Measurements from ENCODE around the gene ZFAND3.

The ZFAND3 gene

DNA sequence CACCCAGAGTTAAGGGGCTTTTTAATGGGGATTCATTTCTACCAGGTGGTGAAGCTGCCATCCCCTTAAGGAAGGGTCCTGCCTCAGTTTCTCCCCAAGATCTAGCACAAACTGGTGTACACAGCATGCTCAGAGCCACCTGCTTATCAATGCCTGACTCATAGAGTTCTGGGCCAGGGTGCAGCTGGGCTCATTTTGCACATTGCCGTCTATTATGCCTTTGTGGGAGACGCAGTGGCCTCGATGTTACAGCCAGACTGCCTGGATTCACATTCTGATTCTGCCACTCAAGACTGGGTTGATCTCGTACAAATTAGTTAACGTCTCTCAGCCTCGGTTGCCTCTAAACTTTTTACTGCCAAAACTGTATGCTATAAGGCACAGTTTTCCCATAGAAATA is 365.7 kb downstream of the ZFAND3 start:
- TF ChIP-seq ARNT (IDR thresholded peaks at IDR 0.05), result no peak
- TF ChIP-seq LEF1 (IDR thresholded peaks at IDR 0.05; ENCODE audit: borderline replicate concordance), result no peak
- TF ChIP-seq TARDBP (IDR thresholded peaks at IDR 0.05), result no peak
- TF ChIP-seq BHLHE40 (IDR thresholded peaks at IDR 0.05; ENCODE audit: borderline replicate concordance), result no peak
- no peak for TF ChIP-seq CTBP1 (IDR thresholded peaks at IDR 0.05; ENCODE audit: borderline replicate concordance)
- TF ChIP-seq, protein P1, sequence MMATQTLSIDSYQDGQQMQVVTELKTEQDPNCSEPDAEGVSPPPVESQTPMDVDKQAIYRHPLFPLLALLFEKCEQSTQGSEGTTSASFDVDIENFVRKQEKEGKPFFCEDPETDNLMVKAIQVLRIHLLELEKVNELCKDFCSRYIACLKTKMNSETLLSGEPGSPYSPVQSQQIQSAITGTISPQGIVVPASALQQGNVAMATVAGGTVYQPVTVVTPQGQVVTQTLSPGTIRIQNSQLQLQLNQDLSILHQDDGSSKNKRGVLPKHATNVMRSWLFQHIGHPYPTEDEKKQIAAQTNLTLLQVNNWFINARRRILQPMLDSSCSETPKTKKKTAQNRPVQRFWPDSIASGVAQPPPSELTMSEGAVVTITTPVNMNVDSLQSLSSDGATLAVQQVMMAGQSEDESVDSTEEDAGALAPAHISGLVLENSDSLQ (IDR thresholded peaks at IDR 0.05), result no peak
- TF ChIP-seq SP1 (IDR thresholded peaks at IDR 0.05), result no peak
- DNase-seq (ENCODE audit: extremely low spot score), result no peak
- POLR2A ChIA-PET, result no interaction called here
- CTCF ChIA-PET, result no interaction called here

GRCh38 chr6:38185752-38186151 is 366.2 kb downstream of the ZFAND3 start:
- DNase-seq (ENCODE audit: extremely low spot score), result no peak
- CTCF ChIA-PET, result no interaction called here
- POLR2A ChIA-PET, result no interaction called here
- TF ChIP-seq HDGF (IDR thresholded peaks at IDR 0.05; ENCODE audit: borderline replicate concordance) (no peak), ARNT (IDR thresholded peaks at IDR 0.05) (no peak), FOXA1 (IDR thresholded peaks at IDR 0.05) (no peak)
- TF ChIP-seq, protein P1 (IDR thresholded peaks at IDR 0.05), result no peak

- no peak for TF ChIP-seq TARDBP (IDR thresholded peaks at IDR 0.05)
- no peak for TF ChIP-seq FOXA1 (IDR thresholded peaks at IDR 0.05)
- no peak for TF ChIP-seq LEF1 (IDR thresholded peaks at IDR 0.05; ENCODE audit: borderline replicate concordance)
- TF ChIP-seq SUZ12 (IDR thresholded peaks at IDR 0.05), result no peak
- TF ChIP-seq FOXM1 (IDR thresholded peaks at IDR 0.05; ENCODE audit: borderline replicate concordance), result no peak
- no peak for TF ChIP-seq ARNT (IDR thresholded peaks at IDR 0.05)
- TF ChIP-seq CTBP1 (IDR thresholded peaks at IDR 0.05; ENCODE audit: borderline replicate concordance), result no peak
- no peak for TF ChIP-seq L3MBTL2 (conservative IDR thresholded peaks at IDR 0.05)
- no peak for TF ChIP-seq SP1 (IDR thresholded peaks at IDR 0.05)
- no peak for TF ChIP-seq BHLHE40 (IDR thresholded peaks at IDR 0.05; ENCODE audit: borderline replicate concordance)
- no peak for TF ChIP-seq FOXK2 (IDR thresholded peaks at IDR 0.05)
- TF ChIP-seq HDGF (IDR thresholded peaks at IDR 0.05; ENCODE audit: borderline replicate concordance), result no peak
- no peak for TF ChIP-seq NFRKB (IDR thresholded peaks at IDR 0.05)
- ChIA-PET CTCF (no interaction called here), POLR2A (no interaction called here)
- DNase-seq (ENCODE audit: extremely low spot score), result no peak
These were observed 367.8 kb downstream of the ZFAND3 start for GRCh38 chr6:38187325-38187724.

- POLR2A ChIA-PET, result no interaction called here
- CTCF ChIA-PET, result no interaction called here
- DNase-seq (ENCODE audit: extremely low spot score), result no peak
- TF ChIP-seq TARDBP (IDR thresholded peaks at IDR 0.05) (no peak), SUZ12 (IDR thresholded peaks at IDR 0.05) (no peak), FOXK2 (IDR thresholded peaks at IDR 0.05) (no peak), ZNF384 (IDR thresholded peaks at IDR 0.05) (no peak), SP1 (IDR thresholded peaks at IDR 0.05) (no peak), ELF4 (IDR thresholded peaks at IDR 0.05) (no peak), BHLHE40 (IDR thresholded peaks at IDR 0.05; ENCODE audit: borderline replicate concordance) (no peak), ARNT (IDR thresholded peaks at IDR 0.05) (no peak), L3MBTL2 (conservative IDR thresholded peaks at IDR 0.05) (no peak), FOXA1 (IDR thresholded peaks at IDR 0.05) (no peak), NFRKB (IDR thresholded peaks at IDR 0.05) (no peak), FOXM1 (IDR thresholded peaks at IDR 0.05; ENCODE audit: borderline replicate concordance) (no peak), CTBP1 (IDR thresholded peaks at IDR 0.05; ENCODE audit: borderline replicate concordance) (no peak), HDGF (IDR thresholded peaks at IDR 0.05; ENCODE audit: borderline replicate concordance) (no peak), LEF1 (IDR thresholded peaks at IDR 0.05; ENCODE audit: borderline replicate concordance) (no peak)
- TF ChIP-seq, protein P1 (IDR thresholded peaks at IDR 0.05), result no peak
These were observed 368.5 kb downstream of the ZFAND3 start for GRCh38 chr6:38187811-38188590.

GRCh38 chr6:38188677-38189335 is 369.3 kb downstream of the ZFAND3 start:
- ChIA-PET CTCF (no interaction called here), POLR2A (no interaction called here)
- DNase-seq (ENCODE audit: extremely low spot score), result no peak
- no peak for TF ChIP-seq ZNF384 (IDR thresholded peaks at IDR 0.05)
- no peak for TF ChIP-seq BHLHE40 (IDR thresholded peaks at IDR 0.05; ENCODE audit: borderline replicate concordance)
- no peak for TF ChIP-seq SUZ12 (IDR thresholded peaks at IDR 0.05)
- no peak for TF ChIP-seq ELF4 (IDR thresholded peaks at IDR 0.05)
- TF ChIP-seq L3MBTL2 (conservative IDR thresholded peaks at IDR 0.05), result no peak
- TF ChIP-seq FOXK2 (IDR thresholded peaks at IDR 0.05), result no peak

GRCh38 chr6:38191418-38191817 is 371.9 kb downstream of the ZFAND3 start:
- no peak for DNase-seq (ENCODE audit: extremely low spot score)
- TF ChIP-seq L3MBTL2 (conservative IDR thresholded peaks at IDR 0.05), result no peak
- TF ChIP-seq ARNT (IDR thresholded peaks at IDR 0.05), result no peak
- no peak for TF ChIP-seq FOXA1 (IDR thresholded peaks at IDR 0.05)
- no peak for TF ChIP-seq LEF1 (IDR thresholded peaks at IDR 0.05; ENCODE audit: borderline replicate concordance)
- no peak for TF ChIP-seq NFRKB (IDR thresholded peaks at IDR 0.05)
- TF ChIP-seq ELF4 (IDR thresholded peaks at IDR 0.05), result no peak
- TF ChIP-seq, protein P1 (IDR thresholded peaks at IDR 0.05), result no peak
- no peak for TF ChIP-seq FOXK2 (IDR thresholded peaks at IDR 0.05)
- no peak for TF ChIP-seq ZNF384 (IDR thresholded peaks at IDR 0.05)
- no peak for TF ChIP-seq SP1 (IDR thresholded peaks at IDR 0.05)
- CTCF ChIA-PET, result no interaction called here
- POLR2A ChIA-PET, result no interaction called here
